GM12875 (cell line): Measurements from ENCODE around the gene ZNF281.

Source experiments
- H3K4me3 ChIP-seq: one replicate; pipeline ENCODE4 v1.5.1; 2011; ENCODE audit warnings: low read depth, low read length, control low read depth
- CTCF ChIP-seq: IDR thresholded peaks from 2 replicates; pipeline ENCODE4 v1.5.1; 2011; ENCODE audit warnings: low read depth, mild to moderate bottlenecking, control low read depth, inconsistent platforms, low read length, moderate library complexity, borderline replicate concordance; ENCODE audit not compliant: insufficient read depth

Gene ZNF281

GRCh38 chr1:200429221-200429751 is 19.4 kb upstream of the ZNF281 start:
- TF ChIP-seq CTCF, result no peak
- H3K4me3 ChIP-seq, result no peak overlapping the region

- no peak overlapping the region for H3K4me3 ChIP-seq
Observed at GRCh38 chr1:200428482-200429205, 18.8 kb upstream of the ZNF281 start.

GRCh38 chr1:200427744-200428143 is 17.9 kb upstream of the ZNF281 start:
- TF ChIP-seq CTCF, result no peak
- no peak overlapping the region for H3K4me3 ChIP-seq

More at GRCh38 chr1:200428482-200429205, 18.8 kb upstream of the ZNF281 start:
- TF ChIP-seq CTCF, result no peak

GRCh38 chr1:200426196-200426595 is 16.4 kb upstream of the ZNF281 start:
- no peak for TF ChIP-seq CTCF
- H3K4me3 ChIP-seq, result no peak overlapping the region

GRCh38 chr1:200423235-200423634 is 13.4 kb upstream of the ZNF281 start:
- H3K4me3 ChIP-seq, result no peak overlapping the region
- no peak for TF ChIP-seq CTCF

GRCh38 chr1:200422211-200422610 is 12.4 kb upstream of the ZNF281 start:
- no peak for TF ChIP-seq CTCF
- H3K4me3 ChIP-seq, result no peak overlapping the region

GRCh38 chr1:200415789-200416593 is 6.2 kb upstream of the ZNF281 start:
- H3K4me3 ChIP-seq, result no peak overlapping the region
- no peak for TF ChIP-seq CTCF
